HG02870 (cell line): Measurements from ENCODE around the gene TTLL11.
A peak's percentile ranks its signal among the peaks of the same experiment; 100 is the strongest.

Experiments used
- ATAC-seq: cut with Tn5 transposase; IDR thresholded peaks from one replicate; pipeline ENCODE4 v1.9.1; 2021; ENCODE audit warnings: mild to moderate bottlenecking, moderate library complexity; ENCODE audit not compliant: unreplicated experiment

TTLL11 gene

DNA sequence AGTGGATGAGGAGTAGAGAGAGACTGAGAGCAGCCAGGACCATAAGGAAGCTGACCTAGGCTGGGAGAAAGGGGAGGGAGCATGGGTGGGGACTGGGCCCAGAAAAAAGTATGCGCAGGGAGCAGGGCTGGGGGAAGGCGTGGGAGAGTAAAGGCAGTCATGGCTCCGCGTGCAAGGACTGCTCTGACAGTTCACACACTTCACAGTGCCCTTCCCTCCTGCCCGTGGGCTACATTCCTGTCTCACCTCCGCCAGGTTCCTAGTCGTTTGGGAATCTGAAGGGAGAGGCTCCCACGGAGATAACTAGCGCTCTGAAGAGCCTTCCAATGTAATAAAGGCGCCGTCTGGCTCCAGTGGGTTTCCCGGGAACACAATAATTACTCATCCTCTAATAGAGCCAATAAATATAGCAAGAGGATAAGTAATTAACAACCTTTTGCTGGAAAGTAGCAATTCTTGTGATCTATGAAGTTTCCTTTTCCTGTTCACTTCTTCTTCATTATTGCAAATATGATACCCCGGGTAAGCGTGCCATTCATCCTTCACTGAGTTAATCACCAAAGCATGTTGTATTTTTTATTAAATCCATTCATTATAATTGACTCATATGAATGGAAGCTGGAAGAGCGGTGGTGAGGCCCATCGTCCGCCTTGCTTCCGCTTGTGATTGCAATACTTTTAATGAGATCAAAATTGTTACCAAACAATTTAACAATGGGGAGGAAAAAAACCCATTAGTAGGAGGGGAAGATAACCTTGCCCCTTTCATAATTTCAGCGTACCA lies 39.3 kb downstream of the TTLL11 start:
- no peak for ATAC-seq

DNA sequence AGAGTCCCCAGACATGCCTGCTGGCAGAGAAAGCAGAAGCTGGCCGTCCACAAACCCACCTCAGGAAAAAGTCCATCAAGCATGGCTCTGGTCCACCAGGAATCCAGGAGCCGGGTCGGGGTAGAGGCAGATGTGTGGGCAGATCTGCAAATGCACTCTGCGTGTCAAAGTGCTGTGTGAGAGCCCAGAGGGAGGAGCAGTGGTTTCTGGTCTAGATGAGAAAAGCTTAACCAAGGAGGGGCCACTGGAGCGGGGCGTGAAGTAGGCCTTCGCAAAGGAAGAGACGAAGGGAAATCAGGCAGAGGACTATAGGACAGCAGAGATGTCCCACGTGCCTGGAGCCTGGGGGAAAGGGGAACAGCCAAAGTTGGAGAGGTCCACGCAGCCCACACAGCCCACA lies 40.0 kb downstream of the TTLL11 start:
- ATAC-seq: no peak

DNA sequence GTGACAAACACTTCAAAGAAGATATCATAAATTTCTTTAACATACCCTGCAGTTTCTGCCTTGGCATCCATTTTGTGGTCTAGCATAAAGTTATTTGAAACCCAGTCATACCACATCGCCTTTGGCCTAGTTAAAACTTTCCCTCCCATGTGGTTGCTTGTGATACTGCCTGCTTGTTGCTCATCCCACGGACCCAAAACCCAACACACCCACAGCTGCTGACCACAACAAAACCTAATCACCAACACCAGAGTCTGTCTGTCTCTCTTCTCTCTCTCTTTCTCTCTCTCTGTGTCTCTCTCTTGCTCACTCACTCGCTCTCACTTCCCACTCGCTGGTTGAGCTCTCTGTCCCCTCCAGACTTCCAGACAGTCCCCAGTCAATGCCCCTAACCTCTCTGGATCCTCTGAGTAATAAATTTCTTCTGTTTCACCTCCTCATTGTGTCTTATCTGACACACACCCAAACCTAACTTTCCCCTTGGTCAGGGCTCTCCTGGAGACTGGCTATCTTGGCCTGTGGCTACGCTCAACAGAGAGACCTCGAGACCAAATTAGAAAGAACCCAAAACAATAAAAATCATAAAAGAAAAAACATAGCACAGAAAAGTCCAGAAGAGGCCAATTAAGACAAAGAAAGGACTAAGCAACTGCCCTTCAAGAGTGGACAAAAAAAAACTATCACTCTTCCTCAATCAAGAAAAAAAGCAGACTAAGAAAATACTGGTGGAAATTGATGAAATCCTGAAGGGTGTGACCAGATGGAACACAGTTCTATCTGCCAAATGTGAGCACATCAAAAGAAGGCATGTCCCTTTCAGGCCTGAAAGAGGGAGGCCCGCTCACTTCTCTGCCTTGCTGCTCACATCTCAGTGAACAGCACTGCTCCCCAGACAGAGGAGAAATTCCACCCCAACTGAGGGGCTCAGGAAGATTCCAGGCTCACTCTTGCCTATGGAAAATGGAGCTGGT lies 41.5 kb downstream of the TTLL11 start:
- peak; percentile 69 for ATAC-seq

DNA sequence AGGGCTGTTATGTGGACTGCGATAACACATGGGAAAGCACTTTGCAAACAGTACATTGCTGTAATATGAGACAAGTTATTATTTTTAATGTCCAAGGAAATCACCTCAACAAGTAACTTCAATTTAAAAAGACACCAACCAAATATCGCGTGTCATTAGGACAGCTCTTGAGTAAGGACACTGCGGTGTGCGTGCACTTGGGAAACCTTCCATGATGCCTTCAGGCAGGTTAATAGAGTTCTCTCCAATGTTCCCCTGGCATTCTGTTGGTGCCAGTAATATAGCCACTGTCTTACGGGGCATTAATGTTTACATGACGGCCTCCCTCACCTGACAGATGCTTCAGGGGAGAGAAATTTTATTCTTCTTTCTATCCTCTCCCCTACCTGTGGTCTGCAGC lies 42.9 kb downstream of the TTLL11 start:
- no peak for ATAC-seq

DNA sequence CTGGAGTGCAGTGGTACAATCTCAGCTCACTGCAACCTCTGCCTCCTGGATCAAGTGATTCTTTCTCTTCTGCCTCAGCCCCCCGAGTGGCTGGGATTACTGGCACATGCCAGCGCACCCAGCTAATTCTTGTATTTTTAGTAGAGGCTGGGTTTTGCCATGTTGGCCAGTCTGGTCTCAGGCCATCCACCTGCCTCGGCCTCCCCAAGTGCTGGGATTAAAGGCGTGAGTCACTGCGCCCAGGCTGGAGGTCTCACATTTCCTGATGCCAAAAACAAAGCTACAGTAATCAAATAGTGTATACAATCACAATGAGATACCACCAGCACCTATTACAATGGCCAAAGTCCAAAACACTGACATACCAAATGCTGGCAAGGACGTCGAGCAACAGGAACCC lies 51.1 kb downstream of the TTLL11 start:
- ATAC-seq: no peak

DNA sequence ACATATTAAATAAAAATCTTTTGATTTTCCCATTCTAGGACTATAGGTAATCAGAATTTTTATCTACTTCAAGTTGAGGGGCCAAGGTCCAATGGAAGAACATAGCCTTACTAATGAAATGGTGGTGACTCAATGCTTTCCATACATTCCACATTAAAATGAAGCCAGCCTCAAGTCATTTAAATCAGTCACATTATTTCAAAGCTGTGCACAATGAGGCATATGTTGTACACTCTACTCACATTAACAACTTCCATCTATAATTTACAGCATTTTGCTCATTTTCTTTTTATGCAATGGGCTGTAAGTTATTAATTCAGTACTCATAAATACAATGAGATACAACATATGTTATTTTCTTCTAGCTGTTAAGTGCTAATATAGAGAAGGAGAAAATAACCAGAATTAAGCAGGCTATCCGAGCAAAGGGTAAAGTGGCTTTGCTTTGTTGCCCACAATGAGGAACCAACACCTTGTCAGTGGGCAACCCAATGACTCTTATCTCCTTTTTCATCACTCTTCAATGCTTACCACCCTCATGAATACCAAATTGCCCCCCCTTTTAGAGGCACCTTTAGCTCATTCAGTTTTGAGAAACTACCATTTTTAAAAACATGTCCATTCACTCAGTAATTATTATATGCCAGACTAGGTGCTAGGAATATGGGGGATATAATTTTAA lies 52.4 kb downstream of the TTLL11 start:
- no peak for ATAC-seq

DNA sequence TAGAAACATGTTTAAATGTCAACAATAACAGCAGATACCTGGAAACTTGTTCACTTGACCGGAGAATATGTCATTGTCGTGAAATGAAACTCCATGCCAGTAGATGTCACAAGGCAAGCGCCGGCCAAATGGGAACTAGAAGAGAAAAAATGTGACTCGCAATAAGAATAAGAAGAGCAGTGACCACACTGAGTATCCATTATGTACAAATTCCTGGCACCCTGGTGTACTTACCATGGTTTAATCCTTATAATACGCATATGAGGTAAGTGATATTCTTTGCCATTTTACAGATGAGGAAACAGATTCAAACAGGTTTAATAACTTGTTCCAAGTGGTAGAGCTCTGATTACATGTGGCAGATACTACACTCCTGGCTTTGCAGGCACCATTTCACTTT lies 53.9 kb downstream of the TTLL11 start:
- no peak for ATAC-seq

DNA sequence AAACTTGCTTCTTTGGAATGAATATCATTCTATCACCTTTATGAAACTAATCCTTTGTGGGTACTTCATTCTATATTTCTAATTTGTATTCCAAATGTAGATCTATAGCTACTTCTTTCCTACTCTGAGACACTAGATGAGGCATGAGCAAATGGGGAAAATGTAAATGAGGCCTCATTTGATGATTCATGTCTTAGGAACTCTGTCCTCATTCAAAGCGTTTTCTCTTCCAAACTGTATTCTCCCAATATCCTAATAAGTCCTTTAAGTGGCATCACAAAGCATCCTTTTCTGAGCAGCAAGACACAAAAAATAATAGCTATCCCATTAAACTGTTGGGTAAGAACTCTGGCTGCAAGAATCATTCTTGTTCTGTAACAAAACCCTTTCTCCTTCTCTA lies 56.1 kb downstream of the TTLL11 start:
- no peak for ATAC-seq

DNA sequence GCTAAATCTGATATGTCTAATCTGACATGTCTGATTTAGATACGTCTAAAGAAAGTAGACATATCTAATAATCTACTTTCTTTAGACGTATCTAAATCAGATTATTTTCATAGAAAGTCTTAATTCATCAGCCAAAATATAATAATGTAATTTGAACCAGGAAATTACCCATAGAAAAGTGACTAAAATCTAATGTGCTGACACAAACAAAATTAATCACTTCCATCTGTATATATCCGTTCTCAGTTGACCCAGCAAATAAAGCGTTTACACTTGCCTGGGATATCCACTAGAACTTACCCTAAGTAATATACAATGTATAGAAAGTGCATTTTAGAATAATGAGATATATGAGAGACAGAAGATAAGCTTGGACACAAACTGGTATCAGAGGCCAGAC lies 56.7 kb downstream of the TTLL11 start:
- no peak for ATAC-seq

DNA sequence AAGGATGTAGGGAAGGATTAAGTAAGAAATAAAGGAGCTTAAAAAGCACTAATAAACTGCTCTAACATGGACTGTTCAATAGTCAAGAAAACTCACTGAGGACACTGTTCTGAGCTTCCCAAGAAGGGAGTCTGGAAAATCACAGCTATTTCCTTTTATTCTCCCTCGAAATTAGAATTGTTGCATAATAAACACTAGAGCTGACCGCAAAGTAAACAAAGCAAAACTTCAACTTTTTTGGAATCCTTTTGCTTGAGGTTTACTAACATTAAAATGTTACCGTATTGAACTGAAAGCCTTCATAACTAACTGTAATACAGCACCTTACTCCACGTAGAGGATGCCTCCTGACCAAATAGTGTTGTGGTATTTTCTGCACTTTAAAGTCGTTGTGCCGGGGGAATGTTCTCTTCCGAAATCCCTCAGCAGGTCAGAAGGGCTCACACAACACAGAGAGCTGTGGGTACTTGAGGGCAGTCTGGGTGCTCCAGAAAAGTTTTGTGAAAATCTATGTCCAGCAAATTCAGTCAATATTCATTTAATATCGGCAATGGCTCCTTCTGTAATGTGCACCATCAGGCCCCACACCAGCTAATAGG lies 59.2 kb downstream of the TTLL11 start:
- no peak for ATAC-seq

DNA sequence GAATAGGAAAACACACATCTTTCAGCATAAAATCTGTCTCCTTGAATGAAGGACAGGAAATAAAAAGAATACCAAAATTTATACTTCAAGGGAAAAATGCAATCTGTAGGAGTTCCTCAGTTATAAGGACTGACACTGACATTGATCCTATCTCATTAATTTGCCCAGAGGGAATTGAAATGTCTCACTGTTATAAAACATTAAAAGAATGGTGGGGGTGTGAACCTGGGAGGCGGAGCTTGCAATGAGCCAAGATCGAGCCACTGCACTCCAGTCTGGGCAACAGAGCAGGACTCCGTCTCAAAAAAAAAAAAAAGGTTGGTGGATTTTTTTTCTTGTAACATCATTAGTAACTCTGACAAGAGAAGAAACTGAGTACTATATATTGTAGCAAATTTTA lies 60.8 kb downstream of the TTLL11 start:
- ATAC-seq: no peak

DNA sequence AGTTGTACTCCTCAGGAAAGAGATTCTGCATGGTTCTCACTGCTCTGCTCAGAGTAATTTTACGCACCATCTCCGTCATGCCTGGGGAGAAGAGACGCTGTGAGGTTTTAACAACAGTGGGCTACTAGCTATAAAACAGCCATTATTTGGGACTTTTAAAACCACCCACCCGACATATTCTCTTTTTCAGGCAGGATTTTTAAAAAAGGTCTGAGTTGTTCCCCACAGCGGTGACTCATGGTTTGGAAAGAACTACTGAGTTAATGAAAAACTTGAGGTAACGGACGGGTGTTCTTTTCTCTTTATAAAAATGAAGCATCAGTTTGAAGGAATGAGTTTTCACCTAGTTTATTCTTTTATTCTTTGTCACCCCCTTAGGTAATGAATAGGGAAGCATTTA lies 61.3 kb downstream of the TTLL11 start:
- ATAC-seq: no peak

DNA sequence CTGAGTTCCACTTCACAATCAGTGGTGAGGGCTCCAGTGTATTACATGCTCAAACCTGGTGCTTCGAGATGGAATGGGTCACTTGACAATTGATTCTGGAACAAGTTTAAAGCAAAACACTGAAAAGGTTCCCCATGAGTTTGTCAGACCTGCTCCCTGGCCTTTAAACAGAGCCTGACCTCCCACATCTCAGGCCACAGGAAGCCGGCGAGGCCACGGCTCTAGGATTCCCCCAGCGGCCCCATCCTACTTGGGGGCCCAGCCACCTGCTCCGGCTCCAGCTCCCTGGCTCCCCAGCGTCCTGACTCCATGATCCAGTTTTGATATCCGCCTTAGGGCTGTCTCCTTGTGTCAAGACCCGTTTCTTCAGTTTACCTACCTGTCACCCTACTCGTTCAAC lies 62.0 kb downstream of the TTLL11 start:
- ATAC-seq: no peak

DNA sequence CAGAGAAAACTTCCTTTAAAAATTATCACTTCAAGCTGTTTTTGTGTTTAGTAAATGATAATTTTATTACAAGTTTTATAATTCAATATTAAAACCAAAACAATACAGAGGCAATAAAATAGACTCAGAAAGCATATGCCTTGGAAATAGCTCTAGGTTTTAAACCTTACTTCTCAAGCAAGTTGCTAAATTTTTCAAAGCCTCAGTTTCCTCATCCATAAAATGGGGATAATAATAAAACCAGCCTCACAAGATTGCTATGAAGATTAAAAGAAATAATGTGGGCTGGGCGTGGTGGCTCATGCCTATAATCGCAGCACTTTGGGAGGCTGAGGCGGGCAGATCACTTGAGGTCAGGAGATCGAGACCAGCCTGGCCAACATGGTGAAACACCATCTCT lies 62.8 kb downstream of the TTLL11 start:
- no peak for ATAC-seq

DNA sequence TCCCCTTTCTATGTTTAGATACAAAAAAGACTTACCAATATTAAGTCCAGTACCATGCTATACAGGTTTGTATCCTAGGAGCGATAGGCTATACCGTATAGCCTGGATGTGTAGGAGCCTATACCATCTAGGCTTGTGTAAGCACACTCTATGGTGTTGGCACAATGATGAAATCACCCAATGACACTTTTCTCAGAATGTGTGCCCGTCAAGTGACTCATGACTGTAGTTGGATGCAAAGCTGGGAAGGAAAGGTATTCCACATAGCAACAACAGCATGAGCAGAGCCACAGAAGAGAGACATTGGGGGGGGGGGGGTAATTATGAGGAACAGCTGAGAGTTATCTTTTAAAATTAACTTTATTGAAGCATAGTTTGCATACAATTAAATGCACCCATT lies 63.2 kb downstream of the TTLL11 start:
- ATAC-seq: no peak

DNA sequence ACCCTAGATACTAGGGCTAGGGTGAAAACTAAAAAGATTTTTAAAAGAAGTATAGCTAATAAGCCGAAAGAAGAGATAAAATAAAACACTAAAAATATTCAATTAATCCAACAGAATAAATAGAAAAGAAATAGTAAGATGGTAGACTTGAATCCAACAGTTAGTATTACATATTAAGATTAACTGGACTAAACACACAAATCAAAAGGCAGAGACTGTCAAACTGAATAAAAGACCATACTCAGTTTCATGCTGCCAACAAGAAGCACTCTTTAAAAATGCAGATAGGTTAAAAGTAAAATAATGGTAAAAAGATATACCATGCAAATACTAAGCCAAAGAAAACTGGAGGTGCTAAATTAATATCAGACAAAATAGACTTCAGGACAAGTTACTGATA lies 65.0 kb downstream of the TTLL11 start:
- ATAC-seq: no peak

DNA sequence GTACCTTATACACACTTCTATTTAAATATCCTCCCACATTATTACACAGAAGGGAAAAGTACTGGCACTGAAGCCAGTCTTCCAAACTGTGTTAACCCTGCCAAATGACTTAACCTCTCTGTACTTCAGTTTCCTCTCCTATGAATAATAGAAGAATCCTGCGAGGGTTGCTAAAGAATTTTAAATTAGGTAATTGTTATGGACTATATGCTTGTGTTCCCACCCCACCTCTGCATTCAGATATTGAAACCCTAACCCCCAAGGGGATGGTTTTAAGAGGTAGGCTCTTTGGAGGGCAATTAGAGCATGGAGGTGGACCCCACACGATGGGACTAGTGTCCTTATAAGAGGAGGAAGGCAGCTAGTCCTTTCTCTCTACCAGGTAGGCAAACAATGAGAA lies 72.7 kb downstream of the TTLL11 start:
- no peak for ATAC-seq

DNA sequence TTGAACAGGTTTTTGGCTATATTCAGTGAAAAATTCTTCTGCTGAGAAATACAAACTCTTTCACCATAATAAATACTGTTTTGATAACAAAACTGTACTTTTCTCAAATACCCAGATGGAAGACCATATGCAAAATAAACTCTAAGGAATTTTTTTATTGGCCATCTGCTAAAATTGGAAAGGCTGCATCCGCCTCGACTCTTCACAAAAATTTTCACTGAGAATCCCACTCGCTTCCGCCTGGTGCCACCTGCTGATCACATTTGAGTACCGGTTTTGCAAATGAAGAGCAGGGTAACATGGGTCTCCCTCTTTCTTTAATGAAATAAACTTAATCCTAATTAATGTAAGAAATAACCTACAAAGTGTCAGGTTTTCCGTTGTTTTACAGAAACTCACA lies 76.4 kb downstream of the TTLL11 start:
- no peak for ATAC-seq

DNA sequence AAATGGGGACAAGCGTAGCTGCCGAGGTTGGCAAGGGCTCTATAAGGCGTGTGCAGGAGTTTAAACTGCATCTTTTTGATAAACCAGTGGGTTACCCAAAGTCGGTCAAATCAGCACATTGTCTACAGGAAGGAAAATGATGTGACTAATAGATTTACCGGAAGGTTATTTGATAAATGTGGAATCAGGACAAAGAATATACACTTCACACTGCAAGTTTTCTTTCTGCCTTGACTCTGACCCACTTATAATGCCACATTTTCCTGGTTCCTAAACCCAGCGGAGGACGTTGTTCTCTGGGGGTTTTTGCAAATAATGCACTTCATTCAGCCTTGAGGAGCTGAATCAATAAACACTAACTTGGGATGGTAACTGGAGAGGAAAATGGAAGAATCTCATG lies 76.8 kb downstream of the TTLL11 start:
- no peak for ATAC-seq

DNA sequence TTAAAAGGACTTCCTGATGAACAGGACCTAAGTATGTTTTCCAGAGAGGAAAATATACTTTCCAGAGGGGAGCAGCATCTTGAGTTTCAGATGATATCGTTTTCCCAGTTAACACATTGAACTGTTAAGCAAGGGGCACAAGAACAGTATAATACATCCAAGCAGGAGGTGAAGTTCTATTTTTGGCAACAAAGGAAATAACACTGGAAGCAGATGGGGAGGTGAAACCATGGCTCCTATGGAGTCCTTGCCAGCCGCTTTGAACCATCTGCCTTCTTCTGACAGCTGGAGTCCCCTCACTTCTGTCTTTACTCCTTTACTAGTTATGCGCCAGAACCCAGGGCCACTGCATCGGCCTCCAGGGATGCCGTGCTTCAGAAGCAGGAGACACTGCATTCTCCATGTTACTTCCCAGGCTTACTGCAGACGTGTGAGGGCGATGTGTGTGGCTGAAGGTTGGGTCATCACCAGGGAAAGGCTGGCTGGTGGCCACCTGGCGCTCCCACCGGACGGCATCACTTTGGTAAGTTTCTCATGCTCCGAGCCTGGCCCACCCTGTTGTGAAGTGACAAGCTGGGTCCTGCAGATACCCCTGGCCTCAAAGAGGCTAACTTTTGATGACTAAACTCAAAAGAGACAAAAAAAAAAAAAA lies 77.8 kb downstream of the TTLL11 start:
- ATAC-seq: no peak
